Middle frontal gyrus (tissue), 1 donor: Measurements from ENCODE around the gene RNF8.
"Not testable (repeated sequence)": the region's sequence is repeated elsewhere in the genome, so short reads cannot be mapped to it uniquely, and the experiment has no call there.

ENCODE experiments used
- DNase-seq: peaks from one replicate; pipeline ENCODE4 v3.0.0-alpha.2; 2015; ENCODE audit warnings: low spot score; ENCODE audit errors: extremely low spot score

Gene RNF8

GRCh38 chr6:37442416-37443215 is 88.8 kb downstream of the RNF8 start:
- no peak for DNase-seq

GRCh38 chr6:37443216-37443542 is 89.4 kb downstream of the RNF8 start:
- DNase-seq, result not testable (repeated sequence)
